ENCODE measurements around the gene AP1S1.

Gene AP1S1

GRCh38 chr7:101156277-101156676 is 2.0 kb downstream of the AP1S1 start:
- DNase-seq (ENCODE audit: low read depth in 1 of 2, low spot score in 1 of 2) = no peak

GRCh38 chr7:101156866-101157589 is 2.8 kb downstream of the AP1S1 start:
- DNase-seq (ENCODE audit: low read depth in 1 of 2, low spot score in 1 of 2) = no peak

GRCh38 chr7:101159696-101160674 is 5.7 kb downstream of the AP1S1 start:
- DNase-seq (ENCODE audit: low read depth in 1 of 2, low spot score in 1 of 2) = no peak

- no peak for DNase-seq (ENCODE audit: low read depth in 1 of 2, low spot score in 1 of 2)
Observed at GRCh38 chr7:101160910-101161309, 6.6 kb downstream of the AP1S1 start.

- no peak for DNase-seq (ENCODE audit: low read depth in 1 of 2, low spot score in 1 of 2)
Observed at GRCh38 chr7:101161692-101162471, 7.6 kb downstream of the AP1S1 start.

- no peak for DNase-seq (ENCODE audit: low read depth in 1 of 2, low spot score in 1 of 2)
Observed at GRCh38 chr7:101162551-101163278, 8.4 kb downstream of the AP1S1 start.

GRCh38 chr7:101163279-101164070 is 9.2 kb downstream of the AP1S1 start:
- DNase-seq (ENCODE audit: low read depth in 1 of 2, low spot score in 1 of 2) = no peak

GRCh38 chr7:101164071-101164840 is 10.0 kb downstream of the AP1S1 start:
- DNase-seq (ENCODE audit: low read depth in 1 of 2, low spot score in 1 of 2) = no peak

GRCh38 chr7:101165075-101165957 is 11.0 kb downstream of the AP1S1 start, which contains the start of gene VGF:
VGF (minus strand) TSS chr7:101165569; CDS start chr7:101164843, 726 bp downstream.
- peak; percentile 83 to 84 for DNase-seq (ENCODE audit: low read depth in 1 of 2, low spot score in 1 of 2)

- no peak for DNase-seq (ENCODE audit: low read depth in 1 of 2, low spot score in 1 of 2)
Observed at GRCh38 chr7:101165958-101166647, 11.8 kb downstream of the AP1S1 start.

- no peak for DNase-seq (ENCODE audit: low read depth in 1 of 2, low spot score in 1 of 2)
Observed at GRCh38 chr7:101166648-101166908, 12.3 kb downstream of the AP1S1 start.

- DNase-seq (ENCODE audit: low read depth in 1 of 2, low spot score in 1 of 2) = no peak
Observed at GRCh38 chr7:101166909-101167644, 12.8 kb downstream of the AP1S1 start.

- no peak for DNase-seq (ENCODE audit: low read depth in 1 of 2, low spot score in 1 of 2)
Observed at GRCh38 chr7:101167645-101168411, 13.6 kb downstream of the AP1S1 start.

GRCh38 chr7:101168412-101169049 is 14.3 kb downstream of the AP1S1 start:
- DNase-seq (ENCODE audit: low read depth in 1 of 2, low spot score in 1 of 2) = no peak

- no peak for DNase-seq (ENCODE audit: low read depth in 1 of 2, low spot score in 1 of 2)
Observed at GRCh38 chr7:101169110-101169837, 15.0 kb downstream of the AP1S1 start.

Measured in activated T-helper 1 cell treated with anti-CD3 and anti-CD28 coated beads, Interleukin-2, amount 50 U/mL, for 16 hours (primary cell).